GM12865 (cell line): ENCODE results near the gene BAAT.

Experiments used
- DNase-seq: peaks from one replicate; pipeline ENCODE4 v3.0.0; 2010; ENCODE audit warnings: low read depth
- H3K4me3 ChIP-seq: 2 replicates; pipeline ENCODE4 v1.5.1; 2011; ENCODE audit warnings: mild to moderate bottlenecking, low read depth, low read length, control low read depth
- CTCF ChIP-seq: IDR thresholded peaks from 2 replicates; pipeline ENCODE4 v1.5.1; 2011; ENCODE audit warnings: low read length, control low read depth, low read depth, inconsistent platforms; ENCODE audit not compliant: insufficient read depth; ENCODE audit errors: missing control alignments

Gene BAAT

GRCh38 chr9:101311191-101311590, 73.6 kb downstream of the BAAT start:
- no peak overlapping the region for H3K4me3 ChIP-seq
- no peak for DNase-seq
- no peak for TF ChIP-seq CTCF
